ENCODE measurements around the gene MRPS26.
"Not testable (repeated sequence)": the region's sequence is repeated elsewhere in the genome, so short reads cannot be mapped to it uniquely, and the experiment has no call there.

Gene MRPS26

DNA sequence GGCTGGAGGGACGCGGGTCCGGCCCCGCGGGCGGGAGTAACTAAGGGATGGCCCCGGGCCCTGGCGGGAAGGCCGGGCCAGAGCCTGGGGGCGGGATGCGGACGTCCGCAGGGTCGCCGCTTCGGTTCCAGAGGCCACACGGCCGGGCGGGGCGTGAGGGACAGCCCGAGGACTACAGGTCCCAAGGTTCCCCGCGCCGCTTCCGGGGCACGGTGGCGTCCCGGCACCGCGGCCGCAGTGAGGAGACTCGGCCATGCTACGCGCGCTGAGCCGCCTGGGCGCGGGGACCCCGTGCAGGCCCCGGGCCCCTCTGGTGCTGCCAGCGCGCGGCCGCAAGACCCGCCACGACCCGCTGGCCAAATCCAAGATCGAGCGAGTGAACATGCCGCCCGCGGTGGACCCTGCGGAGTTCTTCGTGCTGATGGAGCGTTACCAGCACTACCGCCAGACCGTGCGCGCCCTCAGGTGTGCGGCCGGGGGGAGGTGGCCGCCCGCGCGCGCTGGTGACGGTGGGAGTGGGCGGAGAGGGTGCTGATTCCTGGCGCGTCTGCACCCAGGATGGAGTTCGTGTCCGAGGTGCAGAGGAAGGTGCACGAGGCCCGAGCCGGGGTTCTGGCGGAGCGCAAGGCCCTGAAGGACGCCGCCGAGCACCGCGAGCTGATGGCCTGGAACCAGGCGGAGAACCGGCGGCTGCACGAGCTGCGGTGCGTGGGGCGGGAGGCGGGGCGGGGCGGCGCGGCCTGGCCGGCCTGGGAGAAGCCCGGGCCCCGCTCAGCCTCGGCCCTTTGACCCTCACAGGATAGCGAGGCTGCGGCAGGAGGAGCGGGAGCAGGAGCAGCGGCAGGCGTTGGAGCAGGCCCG lies at the start of gene MRPS26:
Gene MRPS26, plus strand, starts transcription at position 237 of the 861 bp plus-strand sequence. Its CDS starts 17 bp downstream, at position 254.
- in situ Hi-C loops (cut with MboI; ENCODE audit: low sequenced_read_pairs): no loop called here

DNA sequence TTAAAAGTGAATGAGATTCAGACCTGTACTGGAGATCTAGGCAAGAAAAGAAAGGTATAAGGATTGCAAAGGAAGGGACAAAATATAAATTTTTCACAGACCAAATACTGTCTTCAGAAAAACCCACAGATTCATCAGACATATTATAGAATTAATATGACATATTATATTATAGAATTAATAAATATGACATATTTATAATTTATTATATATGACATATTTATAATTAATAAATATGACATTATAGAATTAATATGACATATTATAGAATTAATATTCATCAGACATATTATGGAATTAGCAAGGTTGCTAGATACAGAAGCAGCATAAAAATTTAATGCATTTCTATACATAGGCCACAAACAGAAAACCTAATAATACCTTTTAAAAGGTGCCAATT lies 47.1 kb upstream of the MRPS26 start:
- in situ Hi-C loops (cut with MboI; ENCODE audit: low sequenced_read_pairs): loop anchor here (25.0 kb wide), 1 partner anchor 311 kb away; the partner anchor contains the start of gene EBF4

DNA sequence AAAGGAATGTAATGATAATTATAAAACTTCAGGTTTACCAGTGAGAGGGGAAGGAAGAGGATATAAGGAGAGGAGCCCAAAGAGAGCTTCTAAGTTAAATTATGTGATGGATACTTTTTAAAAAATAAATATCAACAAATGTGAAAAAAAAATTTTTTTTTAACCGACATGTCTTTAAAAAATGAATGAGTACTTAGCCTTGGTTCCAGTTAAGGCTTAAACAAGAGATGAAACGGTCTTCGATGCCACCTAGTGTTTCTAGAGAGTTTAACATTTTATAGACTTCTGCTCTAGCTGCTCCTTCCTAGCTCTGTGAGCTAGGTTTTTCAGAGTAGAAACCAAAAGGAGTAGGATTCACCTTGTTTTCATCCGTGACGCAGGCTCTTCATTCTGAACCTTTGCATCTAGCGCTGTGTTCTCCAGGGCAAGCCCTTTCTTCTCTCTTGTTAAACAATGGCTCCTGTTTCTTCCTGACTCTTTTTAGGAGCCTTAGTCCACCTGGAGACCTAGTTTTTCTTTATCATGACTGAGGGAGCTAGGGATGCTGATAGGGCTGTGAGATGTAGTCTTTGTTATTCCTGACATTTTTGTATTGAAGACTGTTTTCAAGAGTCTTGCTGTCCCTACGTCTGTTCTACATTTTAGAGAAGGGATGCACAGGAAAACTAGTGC lies 44.9 kb upstream of the MRPS26 start:
- in situ Hi-C loops (cut with MboI; ENCODE audit: low sequenced_read_pairs): no loop called here

DNA sequence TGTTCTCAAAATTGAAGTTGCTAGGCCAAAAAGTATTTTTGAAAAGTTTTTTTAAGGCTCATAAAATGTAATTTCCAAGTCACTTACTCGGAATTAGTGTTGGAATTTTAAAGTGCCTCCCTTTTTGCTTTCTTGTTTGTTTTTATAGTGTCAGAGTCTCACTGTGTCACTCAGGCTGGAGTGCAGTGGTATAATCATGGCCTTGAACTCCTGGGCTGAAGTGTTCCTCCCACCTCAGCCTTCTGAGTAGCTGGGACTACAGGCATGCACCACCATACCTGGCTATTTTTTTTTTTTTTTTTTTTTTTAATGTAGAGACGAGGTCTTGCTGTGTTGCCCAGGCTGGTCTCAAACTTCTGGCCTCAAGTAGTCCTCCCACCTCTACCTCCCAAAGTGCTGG lies 42.4 kb upstream of the MRPS26 start:
- in situ Hi-C loops (cut with MboI; ENCODE audit: low sequenced_read_pairs): no loop called here

DNA sequence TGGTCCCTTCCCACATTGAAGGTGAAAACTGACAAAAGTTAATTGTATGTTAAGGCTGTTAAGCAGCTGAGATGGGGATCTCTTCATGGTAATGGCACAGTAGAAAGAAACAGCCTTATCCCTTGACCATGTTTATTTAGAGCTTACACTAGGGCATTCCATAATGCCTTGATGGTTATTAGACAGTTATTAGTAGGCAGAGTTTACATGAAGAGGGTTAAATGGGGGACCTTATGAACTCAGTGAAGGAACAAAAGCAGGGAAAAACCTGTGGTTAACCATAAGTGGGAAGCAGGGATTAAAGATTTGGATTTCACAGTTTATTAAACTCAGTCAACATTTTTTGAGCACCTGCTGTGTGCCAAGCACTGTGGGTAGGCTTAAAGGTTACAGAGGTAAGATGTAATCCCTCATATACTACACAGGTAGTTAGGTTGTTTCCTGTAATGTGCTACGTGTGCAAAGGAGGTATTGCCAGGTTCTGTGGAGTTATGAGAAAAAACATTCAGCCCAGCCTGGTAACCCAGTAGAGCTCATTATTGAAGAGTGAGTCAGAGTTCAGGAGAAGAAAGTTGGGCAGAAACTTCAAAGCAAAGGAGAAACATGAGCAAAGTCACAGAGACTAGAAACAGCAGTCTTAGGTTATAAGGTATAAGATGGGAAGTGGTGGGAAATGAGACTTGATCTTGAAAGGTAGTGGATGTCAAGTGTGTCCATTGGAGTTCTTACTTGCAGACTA lies 34.7 kb upstream of the MRPS26 start:
- in situ Hi-C loops (cut with MboI; ENCODE audit: low sequenced_read_pairs): no loop called here

DNA sequence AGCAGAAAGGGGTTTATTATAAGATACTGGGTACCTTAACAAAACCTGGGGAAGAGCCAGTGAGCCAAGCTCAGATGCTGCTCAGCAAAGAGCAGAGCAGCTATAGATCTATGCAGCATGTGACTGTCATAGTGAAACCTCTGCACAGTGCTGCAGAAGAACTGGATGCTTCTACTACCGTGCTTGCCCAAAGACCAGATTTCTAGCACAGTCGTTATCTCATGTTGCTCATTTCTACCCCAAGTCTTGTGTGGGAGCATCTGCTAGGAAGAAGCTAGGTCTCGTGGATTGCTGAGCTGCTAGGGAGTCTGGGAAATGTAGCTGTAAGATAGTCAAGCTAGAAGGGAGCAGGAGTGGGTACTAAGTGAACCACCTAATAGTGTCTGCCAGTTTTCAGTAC lies 34.1 kb upstream of the MRPS26 start:
- in situ Hi-C loops (cut with MboI; ENCODE audit: low sequenced_read_pairs): no loop called here

DNA sequence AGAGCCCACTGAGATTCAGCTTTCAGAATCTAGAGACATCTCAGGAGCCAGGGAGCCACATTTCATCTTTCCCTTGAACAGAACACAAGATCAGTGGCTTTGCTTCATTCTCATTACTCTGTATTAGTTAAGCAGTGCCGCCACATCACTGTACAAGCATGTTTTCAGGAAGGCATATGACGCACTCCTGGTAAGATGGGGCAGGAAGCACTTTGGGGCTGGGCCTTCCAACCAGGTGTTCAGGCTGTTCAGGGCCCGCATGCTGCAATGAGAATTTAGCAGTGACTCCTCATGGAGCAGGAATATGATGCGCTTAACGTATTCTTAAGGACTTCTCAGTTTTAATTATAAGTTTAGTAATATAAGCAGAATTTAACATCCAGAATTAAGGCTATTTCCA lies 32.1 kb upstream of the MRPS26 start:
- in situ Hi-C loops (cut with MboI; ENCODE audit: low sequenced_read_pairs): no loop called here

DNA sequence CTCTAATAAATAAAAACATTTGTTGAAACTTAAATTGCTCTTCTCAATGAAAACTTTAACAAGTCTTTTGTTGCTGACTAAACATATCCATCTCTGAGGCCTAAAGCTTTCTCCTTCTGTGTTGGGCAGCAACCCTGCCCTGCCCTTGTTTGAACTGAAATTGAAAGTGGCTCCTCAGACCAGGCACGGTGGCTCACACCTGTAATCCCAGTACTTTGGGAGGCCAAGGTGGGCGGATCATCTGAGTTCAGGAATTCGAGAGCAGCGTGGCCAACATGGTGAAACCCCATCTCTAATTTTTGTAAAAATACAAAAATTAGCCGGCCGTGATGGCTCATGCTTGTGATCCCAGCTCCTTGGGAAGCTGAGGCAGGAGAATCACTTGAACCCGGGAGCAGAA lies 31.7 kb upstream of the MRPS26 start:
- in situ Hi-C loops (cut with MboI; ENCODE audit: low sequenced_read_pairs): no loop called here

DNA sequence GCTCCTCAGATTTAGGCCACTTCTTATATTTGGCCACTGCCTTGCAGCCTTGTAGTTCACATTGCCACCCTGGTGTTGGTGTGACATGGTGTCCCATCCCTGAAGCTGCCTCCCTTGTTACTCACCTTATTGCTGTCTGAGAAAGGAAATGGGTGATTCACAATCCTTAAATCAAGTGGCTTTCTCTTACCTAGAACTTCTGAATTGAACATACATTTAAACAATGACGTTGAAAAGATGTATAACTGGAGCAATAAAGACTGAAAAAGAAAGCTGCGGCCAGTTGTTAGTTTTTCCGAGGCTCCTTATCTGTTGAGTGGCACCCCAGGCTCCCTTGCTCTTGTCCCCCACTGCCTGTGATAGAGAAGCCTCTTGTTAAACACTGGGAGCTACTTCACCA lies 31.2 kb upstream of the MRPS26 start:
- in situ Hi-C loops (cut with MboI; ENCODE audit: low sequenced_read_pairs): no loop called here

DNA sequence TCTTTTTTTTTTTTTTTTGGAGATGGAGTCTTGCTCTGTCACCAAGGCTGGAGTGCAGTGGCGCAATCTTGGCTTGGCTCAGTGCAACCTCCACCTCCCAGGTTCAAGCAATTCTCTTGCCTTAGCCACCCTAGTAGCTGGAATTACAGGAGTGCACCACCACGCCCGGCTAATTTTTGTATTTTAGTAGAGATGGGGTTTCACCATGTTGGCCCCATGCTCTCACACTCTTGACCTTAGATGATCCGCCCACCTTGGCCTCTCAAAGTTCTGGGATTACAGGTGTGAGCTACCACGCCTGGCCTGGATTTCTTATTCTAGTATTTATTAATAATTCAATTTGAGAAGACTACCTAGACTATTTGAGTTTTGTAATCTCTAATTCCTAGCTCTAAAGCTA lies 30.6 kb upstream of the MRPS26 start:
- in situ Hi-C loops (cut with MboI; ENCODE audit: low sequenced_read_pairs): not testable (repeated sequence)

DNA sequence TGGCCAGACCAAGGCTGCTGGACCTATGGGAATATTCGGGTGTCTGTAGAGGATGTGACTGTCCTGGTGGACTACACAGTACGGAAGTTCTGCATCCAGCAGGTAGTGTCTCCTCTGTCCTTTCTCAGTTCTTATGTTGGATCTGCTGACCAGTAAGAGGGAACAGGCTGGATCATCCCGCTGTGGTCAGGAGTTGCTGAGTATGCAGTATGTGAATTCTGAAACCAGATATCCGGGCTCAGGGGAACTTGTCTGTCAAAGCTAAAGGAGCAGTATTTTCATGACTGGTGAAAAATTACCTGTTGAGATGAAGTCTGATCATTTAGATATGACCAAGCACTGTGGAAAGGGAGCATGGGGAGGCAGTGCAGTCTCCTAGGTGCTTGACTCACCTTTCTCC lies 24.5 kb upstream of the MRPS26 start:
- in situ Hi-C loops (cut with MboI; ENCODE audit: low sequenced_read_pairs): no loop called here

DNA sequence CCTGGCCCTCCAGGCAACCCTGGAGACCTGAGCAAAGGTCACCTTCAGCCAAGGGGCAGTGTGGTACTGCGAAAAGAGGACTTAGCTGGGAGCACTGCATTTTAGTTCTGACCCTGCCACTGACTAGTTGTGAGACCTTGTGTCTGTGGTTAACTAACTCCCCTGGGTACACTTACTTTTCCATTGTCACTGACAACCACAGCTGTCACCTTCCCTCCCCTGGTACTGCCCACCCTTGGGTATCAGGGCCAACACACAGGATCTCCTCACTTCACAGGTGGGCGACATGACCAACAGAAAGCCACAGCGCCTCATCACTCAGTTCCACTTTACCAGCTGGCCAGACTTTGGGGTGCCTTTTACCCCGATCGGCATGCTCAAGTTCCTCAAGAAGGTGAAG lies 24.1 kb upstream of the MRPS26 start:
- in situ Hi-C loops (cut with MboI; ENCODE audit: low sequenced_read_pairs): no loop called here

DNA sequence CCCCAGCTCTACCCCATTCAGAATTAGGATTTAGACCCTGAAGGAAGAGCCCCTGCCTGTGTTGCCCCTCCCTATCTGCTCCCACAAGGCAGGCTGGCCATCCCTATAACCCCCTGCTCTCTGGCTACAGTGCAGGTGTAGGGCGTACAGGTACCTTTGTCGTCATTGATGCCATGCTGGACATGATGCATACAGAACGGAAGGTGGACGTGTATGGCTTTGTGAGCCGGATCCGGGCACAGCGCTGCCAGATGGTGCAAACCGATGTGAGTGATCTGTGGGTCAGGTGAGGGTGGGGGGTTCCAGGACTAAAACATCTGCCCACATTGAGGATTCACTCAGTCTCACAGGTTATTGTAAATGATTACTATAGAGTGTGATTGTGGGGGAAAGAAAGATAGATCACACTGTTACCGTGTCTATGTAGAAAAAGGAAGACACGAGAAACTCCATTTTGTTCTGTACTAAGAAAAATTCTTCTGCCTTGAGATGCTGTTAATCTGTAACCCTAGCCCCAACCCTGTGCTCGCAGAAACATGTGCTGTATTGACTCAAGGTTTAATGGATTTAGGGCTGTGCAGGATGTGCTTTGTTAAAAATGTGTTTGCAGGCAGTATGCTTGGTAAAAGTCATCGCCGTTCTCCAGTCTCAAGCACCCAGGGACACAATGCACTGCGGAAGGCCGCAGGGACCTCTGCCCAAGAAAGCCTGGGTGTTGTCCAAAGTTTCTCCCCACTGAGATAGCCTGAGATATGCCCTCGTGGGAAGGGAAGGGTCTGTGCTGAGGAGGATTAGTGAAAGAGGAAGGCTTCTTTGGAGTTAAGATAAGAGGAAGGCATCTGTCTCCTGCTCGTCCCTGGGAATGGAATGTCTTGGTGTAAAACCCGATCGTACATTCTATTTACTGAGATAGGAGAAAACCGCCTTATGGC lies 23.0 kb upstream of the MRPS26 start:
- in situ Hi-C loops (cut with MboI; ENCODE audit: low sequenced_read_pairs): not testable (repeated sequence)

DNA sequence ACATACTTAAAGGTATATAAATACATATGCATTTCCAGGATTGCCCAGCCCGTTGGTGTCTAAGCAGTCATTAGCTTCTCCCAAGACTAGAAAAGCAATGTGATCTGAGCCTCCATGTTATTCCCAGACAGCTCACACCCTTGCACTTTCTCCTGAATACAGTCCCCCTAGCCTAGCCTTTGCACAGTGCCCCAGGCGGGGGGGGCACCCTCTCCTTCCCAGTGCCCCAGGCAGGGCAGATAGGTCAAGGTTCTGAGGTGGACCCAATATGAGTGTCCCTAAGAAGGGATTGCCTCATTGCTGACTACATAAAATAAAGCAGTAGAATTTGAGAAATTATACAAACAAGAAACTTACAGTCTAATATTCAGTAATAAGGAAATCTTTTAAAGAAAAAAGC lies 17.9 kb upstream of the MRPS26 start:
- in situ Hi-C loops (cut with MboI; ENCODE audit: low sequenced_read_pairs): no loop called here

DNA sequence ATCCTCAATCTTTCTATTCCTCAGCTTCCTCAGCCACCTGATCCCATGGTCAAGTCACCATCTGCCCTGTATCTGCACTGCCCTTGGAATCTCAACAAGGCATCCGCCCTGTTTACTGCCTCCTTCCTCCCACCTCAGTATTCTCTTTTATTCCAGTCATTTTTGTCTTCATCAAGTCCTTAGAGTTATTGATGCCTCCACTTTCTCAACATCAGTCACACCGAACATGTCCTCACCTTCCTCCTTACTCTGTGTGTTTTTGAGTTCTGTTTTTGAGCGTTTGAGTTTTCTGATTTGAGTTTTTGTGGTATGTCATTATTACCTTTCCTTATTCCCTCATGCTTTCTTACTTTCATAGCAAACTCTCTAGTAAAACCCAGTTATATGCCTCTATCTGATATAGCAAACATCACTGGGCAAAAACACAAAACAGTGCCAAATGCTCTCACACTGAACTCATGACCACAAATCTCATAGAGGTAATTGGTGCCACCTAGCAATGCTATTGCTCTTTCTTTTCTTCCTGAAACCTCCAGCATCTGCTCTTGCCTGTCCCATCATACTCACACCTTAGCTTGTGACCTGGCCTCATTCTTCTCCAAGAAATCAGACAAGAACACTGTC lies 14.2 kb upstream of the MRPS26 start:
- in situ Hi-C loops (cut with MboI; ENCODE audit: low sequenced_read_pairs): no loop called here

DNA sequence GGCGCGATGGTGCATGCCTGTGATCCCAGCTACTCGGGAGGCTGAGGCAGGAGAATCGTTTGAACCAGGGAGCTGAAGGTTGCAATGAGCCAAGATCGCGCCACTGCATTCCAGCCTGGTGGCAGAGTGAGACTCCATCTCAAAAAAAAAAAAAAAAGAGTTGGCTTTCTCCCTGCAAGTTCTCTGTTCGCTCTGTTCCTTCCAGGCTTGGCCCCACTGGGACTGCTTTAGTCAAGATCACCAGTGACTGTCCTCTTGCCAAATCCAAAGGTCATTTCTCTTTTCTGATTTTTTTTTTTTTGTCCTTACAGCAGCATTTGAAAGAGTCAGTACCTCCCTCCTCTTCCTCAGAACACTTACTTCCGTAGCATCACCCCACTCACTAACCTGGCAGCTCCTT lies 13.2 kb upstream of the MRPS26 start:
- in situ Hi-C loops (cut with MboI; ENCODE audit: low sequenced_read_pairs): no loop called here

DNA sequence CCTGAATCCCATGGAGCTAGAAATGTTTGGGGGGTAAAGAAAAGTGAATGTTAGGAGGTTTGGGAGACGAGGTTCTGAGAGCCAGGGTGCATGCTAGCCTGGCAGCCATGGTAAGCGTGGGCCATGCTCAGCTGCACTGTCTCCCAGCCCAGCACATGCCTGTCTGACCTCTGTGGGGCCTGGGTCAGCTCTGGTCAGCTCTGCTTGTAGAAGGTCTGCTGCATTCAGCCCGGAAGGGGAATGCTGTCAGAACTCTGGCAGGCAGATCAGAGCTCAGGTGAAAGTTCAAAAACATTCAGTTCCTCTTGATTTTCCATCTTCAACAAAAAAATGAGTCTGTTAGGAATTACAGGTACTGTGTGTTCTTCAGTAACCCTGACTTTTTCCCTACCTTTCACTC lies 8.2 kb upstream of the MRPS26 start:
- in situ Hi-C loops (cut with MboI; ENCODE audit: low sequenced_read_pairs): no loop called here

DNA sequence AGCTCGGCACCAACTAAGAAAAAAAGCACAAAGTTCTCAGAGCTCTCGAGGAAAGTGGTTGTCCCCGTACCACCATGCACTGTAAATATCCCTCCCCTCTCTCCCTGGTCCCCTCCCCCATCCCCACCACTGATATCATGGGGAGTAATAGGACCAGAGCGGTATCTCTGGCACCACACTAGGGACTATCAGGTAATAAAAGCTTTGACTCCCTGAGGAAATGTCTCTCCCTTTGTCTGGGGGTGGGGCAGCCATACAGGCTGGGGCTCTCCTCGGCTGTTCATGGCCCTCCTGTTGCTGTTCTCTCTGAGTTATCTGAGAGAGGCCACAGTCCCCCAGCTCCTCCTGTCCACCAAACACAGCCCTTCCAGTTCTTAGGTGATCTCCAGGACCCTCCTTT lies 7.4 kb upstream of the MRPS26 start:
- in situ Hi-C loops (cut with MboI; ENCODE audit: low sequenced_read_pairs): no loop called here

DNA sequence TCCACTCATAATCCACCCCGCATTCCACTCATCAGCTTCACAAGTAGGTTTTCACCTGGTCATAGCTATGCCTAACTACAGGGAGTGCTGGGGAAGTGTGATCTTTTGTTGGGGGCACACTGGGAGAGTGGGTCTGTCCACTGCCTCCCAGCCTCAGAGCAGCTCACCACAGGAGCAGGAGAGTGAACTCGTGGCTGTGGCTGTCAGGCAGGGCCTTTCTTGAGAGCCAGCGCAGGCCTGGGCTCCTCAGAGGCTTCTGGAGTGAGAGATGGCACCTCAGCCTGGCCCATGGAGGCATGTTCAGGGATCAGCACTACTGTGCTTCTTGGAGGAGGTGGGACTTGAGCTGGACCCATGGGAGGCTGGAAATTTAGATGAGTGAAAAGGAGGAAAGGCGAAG lies 6.4 kb upstream of the MRPS26 start:
- in situ Hi-C loops (cut with MboI; ENCODE audit: low sequenced_read_pairs): no loop called here

DNA sequence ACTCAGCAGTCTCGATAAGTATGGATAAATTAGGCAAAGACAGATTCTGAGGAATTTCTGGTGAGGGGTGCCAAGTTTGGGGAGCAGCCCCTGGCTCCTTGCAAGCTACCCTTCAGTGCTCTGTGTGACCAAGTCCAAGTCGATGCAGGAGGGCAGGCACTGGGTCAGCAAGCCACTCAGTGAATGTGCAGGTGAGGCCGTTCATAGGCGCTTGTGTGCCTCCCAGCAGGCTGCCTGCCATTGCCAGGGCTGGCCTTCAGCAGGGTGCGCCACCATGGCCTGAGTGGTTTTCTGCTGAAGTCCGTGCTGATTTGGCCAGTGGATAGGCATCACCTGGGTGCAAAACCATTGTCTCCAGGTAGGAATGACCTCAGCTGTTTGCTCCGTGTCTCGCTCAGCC lies 5.8 kb upstream of the MRPS26 start:
- in situ Hi-C loops (cut with MboI; ENCODE audit: low sequenced_read_pairs): no loop called here
